ENCODE data around the gene OAF.

DNA sequence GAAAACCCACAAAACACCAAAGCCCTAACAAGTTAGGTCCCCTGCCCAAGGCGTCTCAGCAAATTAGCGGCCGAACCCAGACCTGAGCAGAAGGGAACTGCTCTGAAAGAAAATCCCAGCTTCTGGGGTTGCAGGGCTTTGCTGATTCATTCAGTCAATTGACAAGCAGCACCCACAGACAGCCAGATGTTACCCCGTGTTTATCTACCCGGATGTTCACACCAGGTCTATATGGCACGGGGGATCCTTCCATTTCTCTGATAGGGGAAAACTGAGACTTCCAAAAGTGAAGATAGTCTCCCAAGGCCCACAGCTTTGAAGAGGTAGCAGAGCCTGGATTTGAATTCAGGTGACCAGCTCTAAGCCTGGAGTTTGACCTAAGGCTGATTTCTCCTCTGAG lies 14.0 kb upstream of the OAF start:
- TF ChIP-seq EZH2phosphoT487 (IDR thresholded peaks at IDR 0.05; ENCODE audit: borderline replicate concordance, low read length), result no peak
- TF ChIP-seq, protein P1, sequence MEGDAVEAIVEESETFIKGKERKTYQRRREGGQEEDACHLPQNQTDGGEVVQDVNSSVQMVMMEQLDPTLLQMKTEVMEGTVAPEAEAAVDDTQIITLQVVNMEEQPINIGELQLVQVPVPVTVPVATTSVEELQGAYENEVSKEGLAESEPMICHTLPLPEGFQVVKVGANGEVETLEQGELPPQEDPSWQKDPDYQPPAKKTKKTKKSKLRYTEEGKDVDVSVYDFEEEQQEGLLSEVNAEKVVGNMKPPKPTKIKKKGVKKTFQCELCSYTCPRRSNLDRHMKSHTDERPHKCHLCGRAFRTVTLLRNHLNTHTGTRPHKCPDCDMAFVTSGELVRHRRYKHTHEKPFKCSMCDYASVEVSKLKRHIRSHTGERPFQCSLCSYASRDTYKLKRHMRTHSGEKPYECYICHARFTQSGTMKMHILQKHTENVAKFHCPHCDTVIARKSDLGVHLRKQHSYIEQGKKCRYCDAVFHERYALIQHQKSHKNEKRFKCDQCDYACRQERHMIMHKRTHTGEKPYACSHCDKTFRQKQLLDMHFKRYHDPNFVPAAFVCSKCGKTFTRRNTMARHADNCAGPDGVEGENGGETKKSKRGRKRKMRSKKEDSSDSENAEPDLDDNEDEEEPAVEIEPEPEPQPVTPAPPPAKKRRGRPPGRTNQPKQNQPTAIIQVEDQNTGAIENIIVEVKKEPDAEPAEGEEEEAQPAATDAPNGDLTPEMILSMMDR (conservative IDR thresholded peaks at IDR 0.05; ENCODE audit: low read depth, low read length), result no peak
- TF ChIP-seq EZH2 (IDR thresholded peaks at IDR 0.05; ENCODE audit: low read length, unreplicated experiment), result no peak
